ENCODE data around the gene MTHFR.

- TF ChIP-seq RAD21 (IDR thresholded peaks at IDR 0.05; ENCODE audit: low read depth) (no peak), NFIC (IDR thresholded peaks at IDR 0.05) (no peak), REST (IDR thresholded peaks at IDR 0.05; ENCODE audit: low read depth) (no peak), ZBTB7A (IDR thresholded peaks at IDR 0.05; ENCODE audit: low read depth) (no peak), TEAD4 (IDR thresholded peaks at IDR 0.05) (no peak), EP300 (IDR thresholded peaks at IDR 0.05; ENCODE audit: borderline replicate concordance) (no peak), TAF1 (IDR thresholded peaks at IDR 0.05; ENCODE audit: low read depth) (no peak)
Measured at GRCh38 chr1:11823366-11824137, 17.8 kb upstream of the MTHFR start.
